GM18499 (cell line): ENCODE measurements around the gene DKC1.

Source experiments
- ATAC-seq: cut with Tn5 transposase; IDR thresholded peaks from one replicate; pipeline ENCODE4 v1.9.1; 2021; ENCODE audit warnings: moderate number of reproducible peaks; ENCODE audit not compliant: insufficient read depth, unreplicated experiment

DKC1 gene

GRCh38 chrX:154735695-154736393 is 26.8 kb upstream of the DKC1 start:
- no peak for ATAC-seq

- ATAC-seq = no peak
These were observed 25.5 kb upstream of the DKC1 start for GRCh38 chrX:154737136-154737535.

- ATAC-seq = no peak
These were observed 24.5 kb upstream of the DKC1 start for GRCh38 chrX:154738011-154738738.

- ATAC-seq = no peak
These were observed 22.7 kb upstream of the DKC1 start for GRCh38 chrX:154739952-154740465.

GRCh38 chrX:154742613-154743012 is 20.1 kb upstream of the DKC1 start:
- no peak for ATAC-seq

GRCh38 chrX:154748712-154749339 is 13.8 kb upstream of the DKC1 start:
- no peak for ATAC-seq

- ATAC-seq = no peak
These were observed 12.8 kb upstream of the DKC1 start for GRCh38 chrX:154749856-154750255.

GRCh38 chrX:154750301-154751202 is 12.1 kb upstream of the DKC1 start, which contains the start of gene GAB3:
TSS of gene GAB3 (minus strand) at chrX:154751077. CDS start at chrX:154751025, 52 bp downstream.
- ATAC-seq = no peak

- ATAC-seq = no peak
These were observed 11.4 kb upstream of the DKC1 start for GRCh38 chrX:154751203-154751668.

- no peak for ATAC-seq
These were observed 10.9 kb upstream of the DKC1 start for GRCh38 chrX:154751669-154752271.

GRCh38 chrX:154758696-154759095 is 4.0 kb upstream of the DKC1 start:
- no peak for ATAC-seq

- ATAC-seq = no peak
These were observed 607 bp upstream of the DKC1 start for GRCh38 chrX:154761977-154762536.

GRCh38 chrX:154774622-154775021 is 12.0 kb downstream of the DKC1 start:
- no peak for ATAC-seq

GRCh38 chrX:154775419-154776349 is 13.0 kb downstream of the DKC1 start:
- no peak for ATAC-seq

- ATAC-seq = no peak
These were observed 14.1 kb downstream of the DKC1 start for GRCh38 chrX:154776753-154777152.

- ATAC-seq = no peak
These were observed 16.6 kb downstream of the DKC1 start for GRCh38 chrX:154779261-154779660.

- no peak for ATAC-seq
These were observed 18.3 kb downstream of the DKC1 start for GRCh38 chrX:154780968-154781367.
